H1 (cell line): ENCODE measurements around the gene RRAS2. TPM values are rescaled to one million over a fixed set of nuclear protein-coding genes. Genes with fewer than 3 reads are reported as not detected.

Source experiments
- BACH1 ChIP-seq: IDR thresholded peaks from 2 replicates; pipeline ENCODE4 v1.6.1; 2012; ENCODE audit warnings: low read length, improper control_type of control experiment
- BRCA1 ChIP-seq: IDR thresholded peaks from 2 replicates; pipeline ENCODE4 v1.6.1; 2012; ENCODE audit warnings: low read depth, low read length, improper control_type of control experiment
- CBX5 ChIP-seq: fragments of 300-800, 300-1000 bp; sonication (generic); IDR thresholded peaks from 2 replicates; pipeline ENCODE4 v1.7.1; 2016; ENCODE audit warnings: antibody characterized with exemption, low read length, low read depth
- CHD2 ChIP-seq: IDR thresholded peaks from 2 replicates; pipeline ENCODE4 v1.6.1; 2012; ENCODE audit warnings: low read length, improper control_type of control experiment
- CTBP2 ChIP-seq: IDR thresholded peaks from 2 replicates; pipeline ENCODE4 v1.7.0; 2011; ENCODE audit warnings: borderline replicate concordance, mild to moderate bottlenecking, moderate library complexity, mixed read lengths, low read length; ENCODE audit not compliant: insufficient read depth, insufficient read length
- GTF2F1 ChIP-seq: IDR thresholded peaks from 2 replicates; pipeline ENCODE4 v1.6.1; 2012; ENCODE audit warnings: low read depth, low read length, improper control_type of control experiment, borderline replicate concordance
- HDAC6 ChIP-seq: IDR thresholded peaks from one replicate; pipeline ENCODE4 v1.7.1; 2012; ENCODE audit warnings: low read depth, mild to moderate bottlenecking, inconsistent platforms, low read length, moderate library complexity
- POLR2AphosphoS5 ChIP-seq: IDR thresholded peaks from 2 replicates; pipeline ENCODE4 v1.6.1; 2011; ENCODE audit warnings: low read depth, low read length
- SUZ12 ChIP-seq: fragments of 200-600 bp; sonication (generic); IDR thresholded peaks from 2 replicates; pipeline ENCODE4 v1.6.1; 2012; ENCODE audit warnings: mild to moderate bottlenecking, inconsistent platforms, low read length, moderate library complexity, mixed read lengths
- TBP ChIP-seq: IDR thresholded peaks from 2 replicates; pipeline ENCODE4 v1.6.1; 2011; ENCODE audit warnings: low read depth, low read length, improper control_type of control experiment
- polyA plus RNA-seq, 7 experiments: library from polyadenylated mRNA; depleted of rRNA in 3 of 7; stranded (reverse) in 5 of 7; unstranded in 2 of 7; fragments of >200 nt in 5 of 7; fragments of 200-250 nt in 2 of 7; gene quantifications; 1 replicate in 5 of 7; 2 replicates in 1 of 7; 4 replicates in 1 of 7; pipeline versions ENCODE4 v1.2.1 to v1.2.3, GENCODE V29; 2011 to 2013; ENCODE audit warnings: missing spikeins in 2 of 7, mixed read lengths in 2 of 7
- total RNA-seq: library from RNA; stranded (reverse); fragmentation: NEBNext Ultra II Directional; extraction: Animal tissue kit (Norgen Biotek cat#: 25700); gene quantifications from 2 replicates; pipeline ENCODE4 v1.2.1, GENCODE V29; 2021
- TF ChIP-seq, protein P1 (sequence below): fragments of 300-600 bp; sonication (generic); IDR thresholded peaks from 2 replicates; pipeline ENCODE4 v1.7.1; 2012; ENCODE audit warnings: low read length, moderate library complexity, mild to moderate bottlenecking, inconsistent platforms; ENCODE audit not compliant: insufficient replicate concordance

The RRAS2 gene
- total and polyA plus RNA-seq, 2 of the 8 experiments (the other 6 are each of a cell fraction or from before 2014, with no cell fraction given), result 72.3 to 234 TPM

- TF ChIP-seq, protein P1, sequence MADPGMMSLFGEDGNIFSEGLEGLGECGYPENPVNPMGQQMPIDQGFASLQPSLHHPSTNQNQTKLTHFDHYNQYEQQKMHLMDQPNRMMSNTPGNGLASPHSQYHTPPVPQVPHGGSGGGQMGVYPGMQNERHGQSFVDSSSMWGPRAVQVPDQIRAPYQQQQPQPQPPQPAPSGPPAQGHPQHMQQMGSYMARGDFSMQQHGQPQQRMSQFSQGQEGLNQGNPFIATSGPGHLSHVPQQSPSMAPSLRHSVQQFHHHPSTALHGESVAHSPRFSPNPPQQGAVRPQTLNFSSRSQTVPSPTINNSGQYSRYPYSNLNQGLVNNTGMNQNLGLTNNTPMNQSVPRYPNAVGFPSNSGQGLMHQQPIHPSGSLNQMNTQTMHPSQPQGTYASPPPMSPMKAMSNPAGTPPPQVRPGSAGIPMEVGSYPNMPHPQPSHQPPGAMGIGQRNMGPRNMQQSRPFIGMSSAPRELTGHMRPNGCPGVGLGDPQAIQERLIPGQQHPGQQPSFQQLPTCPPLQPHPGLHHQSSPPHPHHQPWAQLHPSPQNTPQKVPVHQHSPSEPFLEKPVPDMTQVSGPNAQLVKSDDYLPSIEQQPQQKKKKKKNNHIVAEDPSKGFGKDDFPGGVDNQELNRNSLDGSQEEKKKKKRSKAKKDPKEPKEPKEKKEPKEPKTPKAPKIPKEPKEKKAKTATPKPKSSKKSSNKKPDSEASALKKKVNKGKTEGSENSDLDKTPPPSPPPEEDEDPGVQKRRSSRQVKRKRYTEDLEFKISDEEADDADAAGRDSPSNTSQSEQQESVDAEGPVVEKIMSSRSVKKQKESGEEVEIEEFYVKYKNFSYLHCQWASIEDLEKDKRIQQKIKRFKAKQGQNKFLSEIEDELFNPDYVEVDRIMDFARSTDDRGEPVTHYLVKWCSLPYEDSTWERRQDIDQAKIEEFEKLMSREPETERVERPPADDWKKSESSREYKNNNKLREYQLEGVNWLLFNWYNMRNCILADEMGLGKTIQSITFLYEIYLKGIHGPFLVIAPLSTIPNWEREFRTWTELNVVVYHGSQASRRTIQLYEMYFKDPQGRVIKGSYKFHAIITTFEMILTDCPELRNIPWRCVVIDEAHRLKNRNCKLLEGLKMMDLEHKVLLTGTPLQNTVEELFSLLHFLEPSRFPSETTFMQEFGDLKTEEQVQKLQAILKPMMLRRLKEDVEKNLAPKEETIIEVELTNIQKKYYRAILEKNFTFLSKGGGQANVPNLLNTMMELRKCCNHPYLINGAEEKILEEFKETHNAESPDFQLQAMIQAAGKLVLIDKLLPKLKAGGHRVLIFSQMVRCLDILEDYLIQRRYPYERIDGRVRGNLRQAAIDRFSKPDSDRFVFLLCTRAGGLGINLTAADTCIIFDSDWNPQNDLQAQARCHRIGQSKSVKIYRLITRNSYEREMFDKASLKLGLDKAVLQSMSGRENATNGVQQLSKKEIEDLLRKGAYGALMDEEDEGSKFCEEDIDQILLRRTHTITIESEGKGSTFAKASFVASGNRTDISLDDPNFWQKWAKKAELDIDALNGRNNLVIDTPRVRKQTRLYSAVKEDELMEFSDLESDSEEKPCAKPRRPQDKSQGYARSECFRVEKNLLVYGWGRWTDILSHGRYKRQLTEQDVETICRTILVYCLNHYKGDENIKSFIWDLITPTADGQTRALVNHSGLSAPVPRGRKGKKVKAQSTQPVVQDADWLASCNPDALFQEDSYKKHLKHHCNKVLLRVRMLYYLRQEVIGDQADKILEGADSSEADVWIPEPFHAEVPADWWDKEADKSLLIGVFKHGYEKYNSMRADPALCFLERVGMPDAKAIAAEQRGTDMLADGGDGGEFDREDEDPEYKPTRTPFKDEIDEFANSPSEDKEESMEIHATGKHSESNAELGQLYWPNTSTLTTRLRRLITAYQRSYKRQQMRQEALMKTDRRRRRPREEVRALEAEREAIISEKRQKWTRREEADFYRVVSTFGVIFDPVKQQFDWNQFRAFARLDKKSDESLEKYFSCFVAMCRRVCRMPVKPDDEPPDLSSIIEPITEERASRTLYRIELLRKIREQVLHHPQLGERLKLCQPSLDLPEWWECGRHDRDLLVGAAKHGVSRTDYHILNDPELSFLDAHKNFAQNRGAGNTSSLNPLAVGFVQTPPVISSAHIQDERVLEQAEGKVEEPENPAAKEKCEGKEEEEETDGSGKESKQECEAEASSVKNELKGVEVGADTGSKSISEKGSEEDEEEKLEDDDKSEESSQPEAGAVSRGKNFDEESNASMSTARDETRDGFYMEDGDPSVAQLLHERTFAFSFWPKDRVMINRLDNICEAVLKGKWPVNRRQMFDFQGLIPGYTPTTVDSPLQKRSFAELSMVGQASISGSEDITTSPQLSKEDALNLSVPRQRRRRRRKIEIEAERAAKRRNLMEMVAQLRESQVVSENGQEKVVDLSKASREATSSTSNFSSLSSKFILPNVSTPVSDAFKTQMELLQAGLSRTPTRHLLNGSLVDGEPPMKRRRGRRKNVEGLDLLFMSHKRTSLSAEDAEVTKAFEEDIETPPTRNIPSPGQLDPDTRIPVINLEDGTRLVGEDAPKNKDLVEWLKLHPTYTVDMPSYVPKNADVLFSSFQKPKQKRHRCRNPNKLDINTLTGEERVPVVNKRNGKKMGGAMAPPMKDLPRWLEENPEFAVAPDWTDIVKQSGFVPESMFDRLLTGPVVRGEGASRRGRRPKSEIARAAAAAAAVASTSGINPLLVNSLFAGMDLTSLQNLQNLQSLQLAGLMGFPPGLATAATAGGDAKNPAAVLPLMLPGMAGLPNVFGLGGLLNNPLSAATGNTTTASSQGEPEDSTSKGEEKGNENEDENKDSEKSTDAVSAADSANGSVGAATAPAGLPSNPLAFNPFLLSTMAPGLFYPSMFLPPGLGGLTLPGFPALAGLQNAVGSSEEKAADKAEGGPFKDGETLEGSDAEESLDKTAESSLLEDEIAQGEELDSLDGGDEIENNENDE, result no peak
- TF ChIP-seq TBP, result no peak
- no peak for TF ChIP-seq POLR2AphosphoS5
- no peak for TF ChIP-seq SUZ12
- TF ChIP-seq BRCA1, result no peak
- no peak for TF ChIP-seq CHD2
- TF ChIP-seq CBX5, result no peak
- no peak for TF ChIP-seq HDAC6
- no peak for TF ChIP-seq BACH1
- no peak for TF ChIP-seq CTBP2
- no peak for TF ChIP-seq GTF2F1
Measured at GRCh38 chr11:14309425-14310192, 49.4 kb downstream of the RRAS2 start (continued).
